Activated gamma-delta T cell treated with Interleukin-2 at 50 U/mL for 16 hours (primary cell): ENCODE data around the gene RAB11FIP3.
"Not testable (repeated sequence)": the region's sequence is repeated elsewhere in the genome, so short reads cannot be mapped to it uniquely, and the experiment has no call there.

ENCODE experiments used
- DNase-seq: peaks from one replicate; pipeline ENCODE4 v3.0.0-alpha.2; 2020

RAB11FIP3 gene

DNA sequence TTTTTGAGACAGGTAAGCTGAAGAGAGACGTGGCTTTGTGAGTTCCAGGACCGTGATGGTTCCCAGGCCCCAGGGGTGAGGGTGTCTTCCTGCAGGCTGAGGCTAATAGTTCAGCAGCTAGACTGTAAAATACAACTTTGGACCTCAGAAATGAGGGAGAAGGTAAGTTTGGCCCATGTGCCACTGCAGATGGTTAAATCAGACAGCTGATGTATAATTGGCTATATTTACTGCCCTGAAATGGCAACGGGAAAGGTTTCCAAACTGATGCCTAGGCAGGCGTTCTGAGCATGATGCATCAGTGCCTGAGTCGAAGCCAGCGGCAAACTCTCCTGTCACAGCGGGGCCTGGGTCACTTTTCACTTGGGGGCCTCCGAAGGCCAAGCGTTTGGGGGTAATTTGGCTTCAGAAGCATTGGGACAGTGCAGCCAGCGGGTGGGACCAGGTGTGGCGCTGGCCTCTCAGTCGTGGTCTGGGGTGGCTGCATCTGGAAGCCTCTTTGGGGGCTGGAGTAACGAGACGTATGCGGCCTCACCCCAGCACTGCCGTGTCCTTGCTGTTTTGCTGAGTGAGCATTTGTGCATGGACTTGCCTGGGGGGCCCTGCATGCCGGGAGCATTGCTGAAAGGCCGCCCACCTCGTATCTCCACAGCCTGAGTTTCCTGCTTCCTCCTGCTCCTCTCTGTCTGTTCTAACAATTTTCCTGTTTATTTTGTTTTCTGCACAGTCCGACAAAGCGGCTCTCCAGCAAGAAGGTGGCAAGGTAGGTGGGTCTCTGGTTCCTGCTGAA is 70.8 kb downstream of the RAB11FIP3 start:
- DNase-seq = no peak

DNA sequence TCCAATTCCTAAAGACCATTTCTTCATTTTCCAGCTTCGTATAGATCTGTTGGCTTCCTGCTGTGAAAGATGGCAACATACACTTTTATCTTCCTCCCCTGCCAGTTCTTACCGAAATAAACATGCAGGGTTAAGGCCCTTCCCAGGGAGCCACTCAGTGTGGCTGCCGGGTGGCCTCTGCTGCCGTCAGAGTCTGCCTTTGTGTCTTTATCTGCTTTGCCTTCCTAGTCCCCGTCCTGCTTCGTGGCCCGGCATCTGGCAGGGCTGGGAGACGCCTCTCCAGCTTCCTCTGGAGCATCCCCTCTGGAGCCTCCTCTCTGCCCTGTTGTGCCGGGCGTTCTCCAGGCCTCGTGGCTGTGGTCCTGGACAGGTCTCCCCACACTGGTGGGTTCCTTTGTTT is 71.8 kb downstream of the RAB11FIP3 start:
- no peak for DNase-seq

DNA sequence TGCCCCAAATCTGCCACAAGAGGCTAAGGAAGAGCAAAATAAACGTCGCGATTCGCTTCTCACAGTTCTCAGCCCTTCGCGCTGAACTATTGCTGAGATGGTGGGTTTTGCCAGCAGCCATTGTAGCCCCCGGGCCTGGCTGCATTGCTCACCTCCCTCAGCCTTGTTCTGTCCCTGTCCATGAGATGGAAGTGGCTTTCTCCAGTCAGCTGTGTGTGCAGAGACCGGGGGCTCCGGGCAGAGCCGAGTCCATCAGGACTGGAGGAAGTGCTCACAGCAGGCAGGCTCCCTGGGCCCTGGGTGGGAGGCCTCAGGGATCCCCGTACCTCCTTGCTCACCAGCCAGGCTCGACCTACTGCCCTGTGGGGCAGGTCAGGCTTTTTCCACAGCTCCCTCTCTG is 74.5 kb downstream of the RAB11FIP3 start:
- DNase-seq = no peak

DNA sequence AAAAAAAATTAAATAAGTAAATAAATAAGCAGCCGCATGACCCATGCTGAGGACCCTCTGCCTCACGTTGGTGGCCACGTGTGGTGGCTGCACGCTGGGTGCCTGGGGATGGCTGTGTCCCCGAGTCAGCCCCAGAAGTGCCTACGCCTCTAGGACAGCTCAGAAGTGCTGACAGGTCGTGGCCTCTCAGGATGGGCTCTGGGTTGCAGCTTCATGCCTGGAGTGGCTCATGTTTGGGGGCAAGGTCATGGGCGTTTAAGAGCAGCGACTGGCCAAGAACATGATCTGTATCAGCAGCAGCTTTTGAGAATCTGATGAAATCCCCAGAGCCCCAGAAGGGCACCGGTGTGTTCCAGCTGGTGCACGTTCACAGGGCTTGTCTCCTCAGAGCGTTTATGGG is 75.3 kb downstream of the RAB11FIP3 start:
- DNase-seq = no peak

DNA sequence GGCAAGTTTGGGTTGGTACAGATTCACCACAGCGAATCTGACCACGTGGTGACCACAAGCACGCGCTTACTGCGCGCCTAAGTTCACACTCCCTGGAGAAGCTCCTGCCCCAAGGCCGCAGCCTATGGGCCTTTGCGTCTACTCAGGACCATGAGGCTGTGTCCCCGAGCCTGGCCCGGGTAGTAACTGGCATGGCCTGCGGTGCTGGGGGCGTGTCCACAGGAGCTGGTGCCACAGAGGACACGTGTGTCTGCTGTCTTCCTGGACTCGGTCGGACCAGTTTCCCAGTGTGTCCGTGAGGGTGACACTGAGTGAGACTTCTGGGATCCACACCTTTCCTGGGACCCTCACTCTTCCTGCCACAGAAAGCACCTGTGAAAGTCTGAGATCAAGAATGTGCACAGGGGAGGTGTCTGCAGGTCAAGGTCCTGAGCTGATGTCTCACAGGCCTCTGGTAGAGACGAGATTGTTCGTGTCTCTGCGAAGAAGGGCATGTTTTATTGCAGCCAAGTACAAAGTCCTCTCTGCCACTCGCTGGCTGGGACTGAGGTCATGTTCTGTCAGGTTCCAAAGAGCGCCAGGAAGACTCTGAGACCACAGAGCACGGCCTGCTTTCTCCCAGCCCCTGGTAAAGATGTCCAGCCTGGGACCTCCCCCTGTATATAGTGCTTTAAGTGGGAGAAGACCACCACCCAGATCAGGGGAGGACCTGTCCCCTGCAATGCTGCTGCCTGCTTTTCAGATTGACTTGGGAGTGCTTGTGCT is 76.9 kb downstream of the RAB11FIP3 start:
- no peak for DNase-seq

- DNase-seq = no peak
Observed at GRCh38 chr16:503150-504071, 78.0 kb downstream of the RAB11FIP3 start.

DNA sequence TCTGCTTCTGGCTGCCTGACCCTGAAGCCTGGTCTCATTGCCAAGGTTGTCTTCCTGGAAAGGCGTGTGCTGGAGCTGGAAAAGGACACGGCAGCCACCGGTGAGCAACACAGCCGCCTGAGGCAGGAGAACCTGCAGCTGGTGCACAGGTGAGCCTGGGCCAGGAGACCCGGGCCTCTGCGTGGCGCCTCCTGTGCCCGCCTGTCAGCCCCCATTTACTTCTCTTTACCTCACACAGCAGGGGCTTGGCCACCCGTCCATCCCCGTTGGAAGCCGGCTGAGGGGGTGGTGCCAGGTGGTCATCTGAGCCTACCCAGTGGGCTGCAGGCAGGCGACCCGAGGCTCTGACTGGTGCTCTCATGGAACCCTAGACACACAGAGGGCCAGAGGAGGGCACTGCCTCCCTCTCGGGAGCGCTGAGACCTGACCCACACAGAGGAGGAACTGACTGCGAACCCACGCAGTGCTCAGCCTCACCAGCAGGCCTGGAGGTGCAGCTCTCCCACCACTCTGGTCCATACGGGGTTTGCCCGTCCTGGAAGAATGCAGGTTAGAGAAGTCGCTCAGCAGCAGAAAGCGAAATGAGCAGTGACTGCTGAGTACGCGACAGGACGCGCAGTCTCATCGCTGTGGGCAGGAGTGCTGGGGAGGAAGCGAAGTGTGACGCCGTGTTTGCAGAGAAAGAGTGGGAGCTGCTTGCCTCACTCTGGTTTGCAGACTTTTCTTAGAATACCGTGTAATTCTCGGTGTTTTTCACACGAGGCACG is 80.2 kb downstream of the RAB11FIP3 start:
- no peak for DNase-seq

DNA sequence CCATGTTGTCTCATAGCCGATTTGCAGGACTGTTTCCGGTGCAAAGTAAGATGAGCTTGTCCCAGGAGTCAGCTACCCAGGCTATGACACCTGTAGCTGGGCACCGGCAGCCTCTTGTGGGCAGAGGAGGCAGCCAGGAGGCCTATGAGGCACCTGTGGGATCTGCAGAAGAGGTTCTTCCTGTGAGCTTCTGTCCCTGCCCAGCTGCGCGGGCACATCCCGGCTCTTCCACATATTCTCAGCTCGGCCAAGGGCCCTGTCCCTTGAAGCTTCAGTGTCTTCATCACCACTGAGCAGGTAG is 80.7 kb downstream of the RAB11FIP3 start:
- no peak for DNase-seq

- not testable (repeated sequence) for DNase-seq
Observed at GRCh38 chr16:507527-507926, 82.1 kb downstream of the RAB11FIP3 start.

- no peak for DNase-seq
Observed at GRCh38 chr16:507996-508395, 82.5 kb downstream of the RAB11FIP3 start.

- no peak for DNase-seq
Observed at GRCh38 chr16:508884-509736, 83.7 kb downstream of the RAB11FIP3 start.

GRCh38 chr16:510066-510825 is 84.8 kb downstream of the RAB11FIP3 start:
- DNase-seq = no peak

- no peak for DNase-seq
Observed at GRCh38 chr16:512802-513201, 87.4 kb downstream of the RAB11FIP3 start.

- DNase-seq = no peak
Observed at GRCh38 chr16:513950-514349, 88.5 kb downstream of the RAB11FIP3 start.

- no peak for DNase-seq
Observed at GRCh38 chr16:515175-515938, 89.9 kb downstream of the RAB11FIP3 start.

- no peak for DNase-seq
Observed at GRCh38 chr16:515939-516226, 90.4 kb downstream of the RAB11FIP3 start.

- no peak for DNase-seq
Observed at GRCh38 chr16:516301-516700, 90.9 kb downstream of the RAB11FIP3 start.

GRCh38 chr16:518858-519257 is 93.4 kb downstream of the RAB11FIP3 start:
- no peak for DNase-seq

DNA sequence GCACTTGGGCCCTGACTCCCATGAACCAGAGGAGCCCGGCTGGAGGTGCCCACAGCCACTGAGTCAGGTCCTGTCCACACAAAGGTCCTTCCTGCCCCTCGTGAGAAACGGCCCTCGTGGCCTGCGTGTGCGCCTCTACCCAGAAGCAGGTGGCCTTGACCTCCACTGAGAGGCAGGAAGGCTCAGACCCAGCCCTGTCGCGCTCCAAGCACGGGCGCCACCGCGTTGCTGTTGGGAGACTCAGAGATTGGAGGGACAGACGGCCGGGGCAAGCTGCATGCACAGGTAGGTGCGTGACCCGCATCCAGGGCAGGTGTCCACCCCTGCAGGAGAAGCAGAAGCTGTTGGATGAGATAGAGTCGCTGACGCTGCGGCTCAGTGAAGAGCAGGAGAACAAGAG is 94.0 kb downstream of the RAB11FIP3 start:
- no peak for DNase-seq
